Upper lobe of right lung (tissue), 1 donor: ENCODE measurements around the gene CHST11. TPM values are rescaled to one million over a fixed set of nuclear protein-coding genes. Genes with fewer than 3 reads are reported as not detected.

ENCODE experiments used
- ATAC-seq: fragments of 200-7000 bp; cut with Tn5 transposase; one replicate; pipeline ENCODE4 v1.9.1; 2020; ENCODE audit warnings: mild to moderate bottlenecking, moderate library complexity
- DNase-seq: peaks from one replicate; pipeline ENCODE4 v3.0.0-alpha.2; 2020
- H3K27ac ChIP-seq: fragments of 200-600 bp; one replicate; pipeline ENCODE4 v1.8.0; 2022
- H3K27me3 ChIP-seq: fragments of 200-600 bp; one replicate; pipeline ENCODE4 v1.8.0; 2022; ENCODE audit warnings: mild to moderate bottlenecking
- H3K36me3 ChIP-seq: fragments of 200-600 bp; one replicate; pipeline ENCODE4 v1.8.0; 2022
- H3K4me1 ChIP-seq: fragments of 200-600 bp; one replicate; pipeline ENCODE4 v1.8.0; 2022
- H3K4me3 ChIP-seq: fragments of 200-600 bp; one replicate; pipeline ENCODE4 v1.8.0; 2022; ENCODE audit warnings: mild to moderate bottlenecking
- H3K9me3 ChIP-seq: fragments of 200-600 bp; one replicate; pipeline ENCODE4 v1.8.0; 2022
- CTCF ChIP-seq: fragments of 200-600 bp; IDR thresholded peaks from one replicate; pipeline ENCODE4 v1.8.0; 2022; ENCODE audit warnings: antibody characterized with exemption
- intact Hi-C: fragments of 100-400 bp; cut with DNase I; formaldehyde crosslinking; loops from one replicate; pipeline ENCODE4 v1.11.0; 2022
- total RNA-seq: library from RNA; stranded (reverse); fragmentation: NEBNext Ultra II Directional; extraction: Animal tissue kit (Norgen Biotek cat#: 25700); gene quantifications from one replicate; pipeline ENCODE4 v1.2.1, GENCODE V29; 2021
- donor health status: DM: no; HTN: yes; CAD: no; lungs with severe emphysema.

CHST11 gene
- total RNA-seq, 1 donor from 2014 or later = 56.6 TPM

DNA sequence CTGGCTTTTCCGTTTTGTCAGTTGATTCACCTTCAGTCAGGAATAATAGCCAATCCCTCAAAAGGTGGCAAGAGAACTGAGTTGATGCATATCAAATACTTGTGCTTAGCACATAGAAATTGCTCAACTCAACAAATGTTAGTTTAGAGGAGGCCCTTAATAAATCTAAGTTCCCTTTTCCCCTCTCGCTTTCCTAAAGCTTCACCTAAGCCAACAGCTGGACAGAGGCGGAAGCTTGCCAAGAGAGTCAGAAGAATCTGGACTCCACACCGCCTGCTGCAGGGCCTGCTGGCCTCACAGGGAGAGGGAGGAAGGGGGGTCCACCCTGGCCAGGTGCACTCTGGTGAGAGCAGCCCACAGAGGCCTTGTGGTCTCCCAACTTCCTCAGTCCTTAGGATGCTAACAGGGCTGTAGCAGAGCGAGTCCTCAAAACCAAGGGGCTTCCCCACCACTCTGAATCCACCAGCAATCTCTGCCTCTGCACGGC, 213.1 kb downstream of the CHST11 start:
- ATAC-seq = peak; percentile 11
- Histone ChIP-seq H3K36me3 (no peaks in the 10 kb centered on the region), H3K4me1 (peaks cover 78% of the 10 kb centered on the region), H3K27ac (peak overlapping the region; percentile 70), H3K27me3 (no peaks in the 10 kb centered on the region), H3K4me3 (no peak overlapping the region), H3K9me3 (no peaks in the 10 kb centered on the region)
- DNase-seq = peak; percentile 78
- no peak for TF ChIP-seq CTCF
- intact Hi-C loops = no loop called here

GRCh38 chr12:104670439-104671408, 214.0 kb downstream of the CHST11 start:
- intact Hi-C loops = no loop called here
- no peaks in the 10 kb centered on the region for H3K9me3 ChIP-seq
- peak; percentile 60 for ATAC-seq

GRCh38 chr12:104671409-104672095, 214.8 kb downstream of the CHST11 start:
- Histone ChIP-seq H3K36me3 (no peaks in the 10 kb centered on the region), H3K27me3 (no peaks in the 10 kb centered on the region), H3K4me3 (no peak overlapping the region), H3K27ac (peak overlapping the region; percentile 70), H3K9me3 (no peaks in the 10 kb centered on the region), H3K4me1 (peaks cover 74% of the 10 kb centered on the region)
- no peak for TF ChIP-seq CTCF
- ATAC-seq (peak; percentile 70), DNase-seq (peak; percentile 93)
- intact Hi-C loops = no loop called here

More at GRCh38 chr12:104670439-104671408, 214.0 kb downstream of the CHST11 start:
- peak; percentile 80 for DNase-seq
- H3K36me3 ChIP-seq = no peaks in the 10 kb centered on the region
- peak overlapping the region; percentile 70 for H3K27ac ChIP-seq
- no peak overlapping the region for H3K4me3 ChIP-seq
- no peak for TF ChIP-seq CTCF
- peaks cover 78% of the 10 kb centered on the region for H3K4me1 ChIP-seq
- no peaks in the 10 kb centered on the region for H3K27me3 ChIP-seq

DNA sequence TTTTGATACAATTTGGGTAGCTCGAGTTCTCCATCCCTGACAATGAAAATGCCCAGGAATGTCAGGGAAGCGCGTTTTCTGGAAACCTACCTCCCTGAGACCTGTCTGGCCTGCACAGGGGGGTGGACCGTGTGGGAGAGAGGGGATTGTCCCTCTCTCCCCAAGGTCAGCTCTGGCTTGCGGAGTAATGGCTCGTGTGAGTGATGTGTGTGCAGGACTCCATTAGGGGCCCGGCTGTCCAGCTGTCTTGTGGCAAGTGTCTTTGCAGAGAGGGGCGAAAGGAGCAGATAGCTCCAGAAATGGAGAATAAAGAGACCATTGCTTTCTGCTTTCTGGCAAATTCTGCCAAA, 215.3 kb downstream of the CHST11 start:
- no peaks in the 10 kb centered on the region for H3K27me3 ChIP-seq
- intact Hi-C loops = no loop called here
- H3K4me1 ChIP-seq = peaks cover 69% of the 10 kb centered on the region
- TF ChIP-seq CTCF = no peak
- DNase-seq (no peak), ATAC-seq (no peak)
- H3K36me3 ChIP-seq = no peaks in the 10 kb centered on the region
- no peak overlapping the region for H3K4me3 ChIP-seq
- H3K9me3 ChIP-seq = no peaks in the 10 kb centered on the region
- peak overlapping the region; percentile 70 for H3K27ac ChIP-seq

GRCh38 chr12:104672501-104673265, 215.9 kb downstream of the CHST11 start:
- Histone ChIP-seq H3K27ac (peak overlapping the region; percentile 70), H3K9me3 (no peaks in the 10 kb centered on the region), H3K36me3 (no peaks in the 10 kb centered on the region), H3K4me1 (peaks cover 63% of the 10 kb centered on the region), H3K27me3 (no peaks in the 10 kb centered on the region), H3K4me3 (no peak overlapping the region)
- intact Hi-C loops = no loop called here
- ATAC-seq = peak; percentile 47
- TF ChIP-seq CTCF = no peak
- DNase-seq = peak; percentile 75
